Upper lobe of left lung (tissue), 6 donors: ENCODE measurements around the gene MTERF2. TPM values are rescaled to one million over a fixed set of nuclear protein-coding genes. Genes with fewer than 3 reads are reported as not detected.

Experiments used
- ATAC-seq, 2 donors: fragments of 200-7000 bp; cut with Tn5 transposase; one replicate each; pipeline ENCODE4 v1.9.1; 2022; ENCODE audit warnings: mild to moderate bottlenecking in 2 of 2, moderate library complexity in 2 of 2; ENCODE audit not compliant: low FRiP score in 2 of 2
- DNase-seq, 2 donors: peaks; one replicate each; pipeline ENCODE4 v3.0.0-alpha.2; 2019 to 2020
- H3K27ac ChIP-seq, 4 donors: fragments of 200-600 bp; sonication (generic); one replicate each; pipeline ENCODE4 v1.5.1; 2016 to 2019
- H3K27me3 ChIP-seq, 4 donors: fragments of 200-600 bp; sonication (generic); one replicate each; pipeline ENCODE4 v1.5.1; 2017 to 2019
- H3K36me3 ChIP-seq, 4 donors: fragments of 200-600 bp; sonication (generic); one replicate each; pipeline ENCODE4 v1.5.1; 2016 to 2019
- H3K4me1 ChIP-seq, 4 donors: fragments of 200-600 bp; sonication (generic); one replicate each; pipeline ENCODE4 v1.5.1; 2018 to 2019
- H3K4me3 ChIP-seq, 4 donors: fragments of 200-600 bp; sonication (generic); one replicate each; pipeline ENCODE4 v1.5.1; 2017 to 2019; ENCODE audit warnings: mild to moderate bottlenecking in 2 of 4, moderate library complexity in 1 of 4
- H3K9me3 ChIP-seq, 4 donors: fragments of 200-600 bp; sonication (generic); one replicate each; pipeline ENCODE4 v1.5.1; 2018 to 2019
- EP300 ChIP-seq, 4 donors: sonication (generic); formaldehyde crosslinking; IDR thresholded peaks; one replicate each; pipeline ENCODE4 v1.5.1; 2017; ENCODE audit warnings: antibody characterized with exemption in 4 of 4, control low read depth in 2 of 4
- POLR2A ChIP-seq, 4 donors: fragments of 450-650 bp; IDR thresholded peaks; one replicate each; pipeline ENCODE4 v1.5.1; 2016 to 2017; ENCODE audit warnings: antibody characterized with exemption in 4 of 4, mild to moderate bottlenecking in 2 of 4
- POLR2AphosphoS5 ChIP-seq, 2 donors: sonication (generic); formaldehyde crosslinking; IDR thresholded peaks; one replicate each; pipeline ENCODE4 v1.5.1; 2017; ENCODE audit warnings: antibody characterized with exemption in 2 of 2
- WGBS, 2 donors: methylation state at CpG; one replicate each; pipeline ENCODE4 v1.1.5; 2017 to 2018; 5-methylcytosine and 5-hydroxymethylcytosine counted together
- total RNA-seq, 6 donors: library from RNA; depleted of rRNA in 4 of 6; stranded (reverse); fragments of >200 nt in 4 of 6; gene quantifications; one replicate each; pipeline versions ENCODE4 v1.1.0 to v1.2.1, GENCODE V29; 2016 to 2021
- TF ChIP-seq, protein P1 (sequence below), 6 experiments: fragments of 450-650 bp in 4 of 6; fragments of 200-600 bp in 2 of 6; sonication (generic) in 2 of 6; IDR thresholded peaks; one replicate each; pipeline ENCODE4 v1.5.1; 2016 to 2019; ENCODE audit warnings: antibody characterized with exemption in 6 of 6
- donor health status: DM: no; HTN: no; CAD: no; lungs with moderate emphysema.
- donor health status: DM: no; HTN: yes; CAD: no; lungs with severe emphysema.

The MTERF2 gene
- total RNA-seq, 6 donors from 2014 or later = 6.4 to 34.8 (median 13.6) TPM

DNA sequence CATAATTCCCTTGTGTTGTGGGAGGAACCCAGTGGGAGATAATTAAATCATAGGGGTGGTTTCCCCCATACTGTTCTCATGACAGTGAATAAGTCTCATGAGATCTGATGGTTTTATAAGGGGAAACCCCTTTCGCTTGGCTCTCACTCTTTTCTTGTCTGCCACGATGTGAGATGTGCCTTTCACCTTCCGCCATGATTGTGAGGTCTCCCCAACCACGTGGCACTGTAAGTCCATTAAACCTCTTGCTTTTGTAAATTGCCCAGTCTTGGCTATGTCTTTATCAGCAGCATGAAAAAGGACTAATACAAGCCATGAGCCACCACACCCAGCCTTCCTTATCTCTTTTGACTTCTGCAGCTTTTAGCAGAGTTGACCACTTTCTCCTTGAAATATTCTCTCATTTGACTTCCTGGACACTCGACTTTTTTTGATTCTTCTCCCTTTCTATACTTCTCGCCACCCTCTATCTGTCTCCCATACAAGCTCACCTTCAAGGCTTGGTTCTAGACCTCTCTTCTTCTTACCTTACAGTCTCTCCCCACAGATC is 2.3 kb downstream of the MTERF2 start:
- Histone ChIP-seq H3K4me3 (no peak overlapping the region), H3K9me3 (no peaks in the 10 kb centered on the region), H3K27ac (no peak overlapping the region), H3K4me1 (peaks cover 16 to 22% (median 18%) of the 10 kb centered on the region in 4 donors), H3K36me3 (peaks cover 0 to 1% (median 0%) of the 10 kb centered on the region in 4 donors), H3K27me3 (no peaks in the 10 kb centered on the region)
- DNase-seq = no peak
- 91 to 93% methylated on average over 6 of the region's 6 CpGs for WGBS, 2 donors
- TF ChIP-seq POLR2AphosphoS5 (IDR thresholded peaks at IDR 0.05) = no peak
- TF ChIP-seq, protein P1, sequence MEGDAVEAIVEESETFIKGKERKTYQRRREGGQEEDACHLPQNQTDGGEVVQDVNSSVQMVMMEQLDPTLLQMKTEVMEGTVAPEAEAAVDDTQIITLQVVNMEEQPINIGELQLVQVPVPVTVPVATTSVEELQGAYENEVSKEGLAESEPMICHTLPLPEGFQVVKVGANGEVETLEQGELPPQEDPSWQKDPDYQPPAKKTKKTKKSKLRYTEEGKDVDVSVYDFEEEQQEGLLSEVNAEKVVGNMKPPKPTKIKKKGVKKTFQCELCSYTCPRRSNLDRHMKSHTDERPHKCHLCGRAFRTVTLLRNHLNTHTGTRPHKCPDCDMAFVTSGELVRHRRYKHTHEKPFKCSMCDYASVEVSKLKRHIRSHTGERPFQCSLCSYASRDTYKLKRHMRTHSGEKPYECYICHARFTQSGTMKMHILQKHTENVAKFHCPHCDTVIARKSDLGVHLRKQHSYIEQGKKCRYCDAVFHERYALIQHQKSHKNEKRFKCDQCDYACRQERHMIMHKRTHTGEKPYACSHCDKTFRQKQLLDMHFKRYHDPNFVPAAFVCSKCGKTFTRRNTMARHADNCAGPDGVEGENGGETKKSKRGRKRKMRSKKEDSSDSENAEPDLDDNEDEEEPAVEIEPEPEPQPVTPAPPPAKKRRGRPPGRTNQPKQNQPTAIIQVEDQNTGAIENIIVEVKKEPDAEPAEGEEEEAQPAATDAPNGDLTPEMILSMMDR (IDR thresholded peaks at IDR 0.05) = no peak
- no peak for TF ChIP-seq POLR2A (IDR thresholded peaks at IDR 0.05)
- no peak for TF ChIP-seq EP300 (IDR thresholded peaks at IDR 0.05)
- no peak for ATAC-seq

DNA sequence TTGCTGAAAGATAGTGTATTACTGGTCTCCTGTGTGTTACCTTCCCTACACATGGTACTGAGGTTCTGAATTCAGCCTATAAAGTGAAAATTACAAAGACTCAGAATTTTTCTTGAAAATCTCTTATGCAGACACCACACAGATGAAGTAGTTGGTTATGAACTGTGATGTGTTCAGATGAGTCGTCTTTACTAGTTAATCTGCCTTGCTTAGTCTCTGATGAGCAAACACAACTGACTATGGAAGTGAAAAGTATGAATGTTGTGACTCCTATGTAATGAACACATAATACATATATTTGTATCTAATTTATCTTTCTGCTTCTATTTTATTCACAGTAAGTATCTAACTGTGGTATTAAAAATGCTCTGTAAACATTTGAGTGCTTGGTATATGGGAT is 4.7 kb downstream of the MTERF2 start:
- peaks cover 14 to 20% (median 18%) of the 10 kb centered on the region in 4 donors for H3K4me1 ChIP-seq
- no peaks in the 10 kb centered on the region for H3K27me3 ChIP-seq
- H3K9me3 ChIP-seq = no peaks in the 10 kb centered on the region
- no peak overlapping the region for H3K27ac ChIP-seq
- WGBS, 2 donors = 75 to 77% methylated on average over 1 of the region's 1 CpG
- H3K36me3 ChIP-seq = peaks cover 0 to 4% (median 0%) of the 10 kb centered on the region in 4 donors
- H3K4me3 ChIP-seq = no peak overlapping the region
- TF ChIP-seq EP300 (IDR thresholded peaks at IDR 0.05) (no peak), POLR2A (IDR thresholded peaks at IDR 0.05) (no peak), POLR2AphosphoS5 (IDR thresholded peaks at IDR 0.05) (no peak)
- TF ChIP-seq, protein P1 (IDR thresholded peaks at IDR 0.05) = no peak
- no peak for DNase-seq
- no peak for ATAC-seq

DNA sequence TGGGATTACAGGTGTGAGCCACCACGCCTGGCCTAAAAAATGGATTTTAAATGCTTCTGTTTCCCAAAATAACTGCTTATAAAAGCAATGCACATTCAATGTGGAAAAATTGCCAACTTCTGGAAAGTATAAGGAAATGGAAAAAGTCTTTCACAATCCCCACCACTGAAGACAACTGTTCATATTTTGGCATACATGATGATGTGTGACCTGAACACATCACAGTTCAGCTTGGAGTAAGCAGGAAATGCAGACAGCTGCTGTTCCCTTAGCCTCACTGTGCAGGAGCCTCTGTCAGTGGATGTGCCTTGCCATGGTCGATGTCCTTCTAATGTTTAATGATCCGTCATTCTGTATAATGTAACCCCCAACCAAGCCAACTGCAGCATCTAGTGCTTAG is 5.2 kb downstream of the MTERF2 start:
- peaks cover 0 to 4% (median 0%) of the 10 kb centered on the region in 4 donors for H3K36me3 ChIP-seq
- ATAC-seq = no peak
- no peak for DNase-seq
- 77 to 90% methylated on average over 3 of the region's 3 CpGs for WGBS, 2 donors
- H3K4me1 ChIP-seq = peaks cover 14 to 19% (median 17%) of the 10 kb centered on the region in 4 donors
- H3K27ac ChIP-seq = no peak overlapping the region
- no peaks in the 10 kb centered on the region for H3K9me3 ChIP-seq
- no peaks in the 10 kb centered on the region for H3K27me3 ChIP-seq
- TF ChIP-seq, protein P1 (IDR thresholded peaks at IDR 0.05) = no peak
- TF ChIP-seq POLR2A (IDR thresholded peaks at IDR 0.05) (no peak), EP300 (IDR thresholded peaks at IDR 0.05) (no peak), POLR2AphosphoS5 (IDR thresholded peaks at IDR 0.05) (no peak)
- H3K4me3 ChIP-seq = no peak overlapping the region

DNA sequence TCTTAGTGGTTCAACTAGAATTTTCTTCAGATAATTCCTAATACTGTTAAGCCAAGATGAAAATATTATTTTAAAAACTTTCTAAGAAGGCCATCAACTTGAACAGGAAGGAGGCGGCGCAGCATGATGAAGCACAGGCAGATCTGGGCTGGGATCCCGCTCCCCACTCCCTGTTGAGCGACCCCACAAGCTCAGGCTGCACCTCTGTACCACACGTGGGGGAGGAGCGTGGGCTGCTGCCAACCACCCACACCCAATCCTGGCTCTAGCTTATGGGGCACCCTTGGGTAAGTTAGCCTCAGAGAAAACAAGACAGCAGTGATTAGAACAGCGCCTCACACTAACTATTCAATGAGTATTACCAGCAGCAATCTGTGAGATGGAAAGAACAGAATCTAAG is 6.0 kb downstream of the MTERF2 start:
- peaks cover 11 to 18% (median 15%) of the 10 kb centered on the region in 4 donors for H3K4me1 ChIP-seq
- peaks cover 0 to 4% (median 0%) of the 10 kb centered on the region in 4 donors for H3K36me3 ChIP-seq
- 68 to 88% methylated on average over 7 of the region's 7 CpGs for WGBS, 2 donors
- H3K4me3 ChIP-seq = no peak overlapping the region
- no peak for ATAC-seq
- TF ChIP-seq, protein P1 (IDR thresholded peaks at IDR 0.05) = no peak
- TF ChIP-seq EP300 (IDR thresholded peaks at IDR 0.05) = no peak
- TF ChIP-seq POLR2A (IDR thresholded peaks at IDR 0.05) = no peak
- no peak for TF ChIP-seq POLR2AphosphoS5 (IDR thresholded peaks at IDR 0.05)
- no peak overlapping the region for H3K27ac ChIP-seq
- no peaks in the 10 kb centered on the region for H3K9me3 ChIP-seq
- peak in 1 of 2 donors; percentile 32 for DNase-seq
- no peaks in the 10 kb centered on the region for H3K27me3 ChIP-seq
